ENCODE results near the gene HS6ST2. TPM values are rescaled to one million over a fixed set of nuclear protein-coding genes. Genes with fewer than 3 reads are reported as not detected.

Gene HS6ST2
- total RNA-seq, 1 donor from 2014 or later, result 1.1 TPM

- Mint-ChIP-seq H3K27ac (ENCODE audit: unreplicated experiment) (no peak overlapping the region), H3K36me3 (ENCODE audit: low read depth, unreplicated experiment) (peaks cover 4% of the 10 kb centered on the region), H3K9me3 (ENCODE audit: unreplicated experiment) (no peaks in the 10 kb centered on the region), H3K4me1 (ENCODE audit: unreplicated experiment) (peaks cover 5% of the 10 kb centered on the region), H3K4me3 (ENCODE audit: unreplicated experiment) (peak overlapping the region; percentile 67), H3K27me3 (ENCODE audit: unreplicated experiment) (peaks cover 13% of the 10 kb centered on the region)
- DNase-seq (ENCODE audit: low spot score), result peak; percentile 19
- no peak for TF ChIP-seq CTCF (IDR thresholded peaks at IDR 0.05; ENCODE audit: unreplicated experiment)
These were observed 978 bp downstream of the HS6ST2 start for GRCh38 chrX:132957211-132958090.

GRCh38 chrX:132956421-132957210 lies 1.8 kb downstream of the HS6ST2 start:
- TF ChIP-seq CTCF (IDR thresholded peaks at IDR 0.05; ENCODE audit: unreplicated experiment), result no peak
- no peak overlapping the region for H3K27ac Mint-ChIP-seq (ENCODE audit: unreplicated experiment)
- DNase-seq (ENCODE audit: low spot score), result peak; percentile 5

GRCh38 chrX:132955690-132956089 lies 2.7 kb downstream of the HS6ST2 start:
- H3K36me3 Mint-ChIP-seq (ENCODE audit: low read depth, unreplicated experiment), result peaks cover 4% of the 10 kb centered on the region
- H3K9me3 Mint-ChIP-seq (ENCODE audit: unreplicated experiment), result no peaks in the 10 kb centered on the region
- peak overlapping the region; percentile 80 for H3K4me3 Mint-ChIP-seq (ENCODE audit: unreplicated experiment)
- H3K27ac Mint-ChIP-seq (ENCODE audit: unreplicated experiment), result no peak overlapping the region
- peaks cover 5% of the 10 kb centered on the region for H3K4me1 Mint-ChIP-seq (ENCODE audit: unreplicated experiment)
- H3K27me3 Mint-ChIP-seq (ENCODE audit: unreplicated experiment), result peaks cover 13% of the 10 kb centered on the region
- no peak for DNase-seq (ENCODE audit: low spot score)
- TF ChIP-seq CTCF (IDR thresholded peaks at IDR 0.05; ENCODE audit: unreplicated experiment), result no peak

More at GRCh38 chrX:132956421-132957210, 1.8 kb downstream of the HS6ST2 start:
- Mint-ChIP-seq H3K4me1 (ENCODE audit: unreplicated experiment) (peaks cover 5% of the 10 kb centered on the region), H3K27me3 (ENCODE audit: unreplicated experiment) (peaks cover 13% of the 10 kb centered on the region), H3K4me3 (ENCODE audit: unreplicated experiment) (peak overlapping the region; percentile 80), H3K9me3 (ENCODE audit: unreplicated experiment) (no peaks in the 10 kb centered on the region), H3K36me3 (ENCODE audit: low read depth, unreplicated experiment) (peaks cover 4% of the 10 kb centered on the region)

GRCh38 chrX:132954323-132954722 lies 4.1 kb downstream of the HS6ST2 start:
- no peak overlapping the region for H3K4me3 Mint-ChIP-seq (ENCODE audit: unreplicated experiment)
- H3K27me3 Mint-ChIP-seq (ENCODE audit: unreplicated experiment), result peaks cover 10% of the 10 kb centered on the region
- no peaks in the 10 kb centered on the region for H3K9me3 Mint-ChIP-seq (ENCODE audit: unreplicated experiment)
- peaks cover 5% of the 10 kb centered on the region for H3K4me1 Mint-ChIP-seq (ENCODE audit: unreplicated experiment)
- no peak for TF ChIP-seq CTCF (IDR thresholded peaks at IDR 0.05; ENCODE audit: unreplicated experiment)
- no peak for DNase-seq (ENCODE audit: low spot score)
- peaks cover 4% of the 10 kb centered on the region for H3K36me3 Mint-ChIP-seq (ENCODE audit: low read depth, unreplicated experiment)
- H3K27ac Mint-ChIP-seq (ENCODE audit: unreplicated experiment), result no peak overlapping the region

Data from endothelial cell (in vitro differentiated cells).